ENCODE data around the gene SLC8A1. TPM values are rescaled to one million over a fixed set of nuclear protein-coding genes. Genes with fewer than 3 reads are reported as not detected.

The SLC8A1 gene
- total RNA-seq, 1 experiment from 2014 or later: 0.43 TPM

DNA sequence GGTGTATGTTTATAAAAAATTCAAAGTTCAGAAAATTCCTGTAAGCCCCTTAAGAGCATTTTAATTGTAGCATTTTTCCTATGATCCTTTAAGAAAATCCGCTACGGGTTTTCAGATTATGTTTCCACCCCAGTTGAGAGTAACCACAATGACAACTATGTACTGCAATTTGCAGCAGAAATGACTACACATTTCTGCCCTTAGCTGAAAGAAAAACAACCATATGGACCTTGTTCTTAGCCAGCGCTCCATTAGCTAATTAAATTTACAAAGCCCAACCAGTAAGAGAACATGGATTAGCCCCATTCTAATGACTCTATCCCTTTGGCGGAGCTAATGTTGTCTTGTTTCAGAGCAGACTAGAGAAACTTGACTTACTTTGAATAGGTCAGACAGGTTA lies 247.6 kb downstream of the SLC8A1 start:
- H3K36me3 ChIP-seq (ENCODE audit: control insufficient read depth, insufficient read depth, low read length): no peaks in the 10 kb centered on the region
- Mint-ChIP-seq H3K9me3 (ENCODE audit: unreplicated experiment) (no peaks in the 10 kb centered on the region), H3K27me3 (ENCODE audit: insufficient read depth, unreplicated experiment) (no peaks in the 10 kb centered on the region), H3K36me3 (ENCODE audit: insufficient read depth, unreplicated experiment) (no peaks in the 10 kb centered on the region), H3K4me1 (ENCODE audit: low read depth, unreplicated experiment) (no peaks in the 10 kb centered on the region), H3K4me3 (ENCODE audit: unreplicated experiment) (no peak overlapping the region), H3K27ac (ENCODE audit: unreplicated experiment) (no peak overlapping the region)
- no peaks in the 10 kb centered on the region for H3K9me3 ChIP-seq
- H3K4me1 ChIP-seq: no peaks in the 10 kb centered on the region
- H3K4me3 ChIP-seq (ENCODE audit: low read depth, low read length): no peak overlapping the region
- no peaks in the 10 kb centered on the region for H3K27me3 ChIP-seq (replicated peaks; ENCODE audit: control insufficient read depth, insufficient read depth, low read length)
- intact Hi-C loops (cut with micrococcal nuclease; ENCODE audit: unreplicated experiment): no loop called here
- ChIA-PET POLR2A (no interaction called here), CTCF (no interaction called here)
- no TSS peak for BruUV-seq (replicated peaks)
- TF ChIP-seq, protein P1, sequence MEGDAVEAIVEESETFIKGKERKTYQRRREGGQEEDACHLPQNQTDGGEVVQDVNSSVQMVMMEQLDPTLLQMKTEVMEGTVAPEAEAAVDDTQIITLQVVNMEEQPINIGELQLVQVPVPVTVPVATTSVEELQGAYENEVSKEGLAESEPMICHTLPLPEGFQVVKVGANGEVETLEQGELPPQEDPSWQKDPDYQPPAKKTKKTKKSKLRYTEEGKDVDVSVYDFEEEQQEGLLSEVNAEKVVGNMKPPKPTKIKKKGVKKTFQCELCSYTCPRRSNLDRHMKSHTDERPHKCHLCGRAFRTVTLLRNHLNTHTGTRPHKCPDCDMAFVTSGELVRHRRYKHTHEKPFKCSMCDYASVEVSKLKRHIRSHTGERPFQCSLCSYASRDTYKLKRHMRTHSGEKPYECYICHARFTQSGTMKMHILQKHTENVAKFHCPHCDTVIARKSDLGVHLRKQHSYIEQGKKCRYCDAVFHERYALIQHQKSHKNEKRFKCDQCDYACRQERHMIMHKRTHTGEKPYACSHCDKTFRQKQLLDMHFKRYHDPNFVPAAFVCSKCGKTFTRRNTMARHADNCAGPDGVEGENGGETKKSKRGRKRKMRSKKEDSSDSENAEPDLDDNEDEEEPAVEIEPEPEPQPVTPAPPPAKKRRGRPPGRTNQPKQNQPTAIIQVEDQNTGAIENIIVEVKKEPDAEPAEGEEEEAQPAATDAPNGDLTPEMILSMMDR (IDR thresholded peaks at IDR 0.05; ENCODE audit: insufficient read depth in 1 of 2, low read depth in 1 of 2, low read length in 1 of 2, severe bottlenecking in 1 of 2, unreplicated experiment in 1 of 2): no peak
- DNase-seq: no peak

DNA sequence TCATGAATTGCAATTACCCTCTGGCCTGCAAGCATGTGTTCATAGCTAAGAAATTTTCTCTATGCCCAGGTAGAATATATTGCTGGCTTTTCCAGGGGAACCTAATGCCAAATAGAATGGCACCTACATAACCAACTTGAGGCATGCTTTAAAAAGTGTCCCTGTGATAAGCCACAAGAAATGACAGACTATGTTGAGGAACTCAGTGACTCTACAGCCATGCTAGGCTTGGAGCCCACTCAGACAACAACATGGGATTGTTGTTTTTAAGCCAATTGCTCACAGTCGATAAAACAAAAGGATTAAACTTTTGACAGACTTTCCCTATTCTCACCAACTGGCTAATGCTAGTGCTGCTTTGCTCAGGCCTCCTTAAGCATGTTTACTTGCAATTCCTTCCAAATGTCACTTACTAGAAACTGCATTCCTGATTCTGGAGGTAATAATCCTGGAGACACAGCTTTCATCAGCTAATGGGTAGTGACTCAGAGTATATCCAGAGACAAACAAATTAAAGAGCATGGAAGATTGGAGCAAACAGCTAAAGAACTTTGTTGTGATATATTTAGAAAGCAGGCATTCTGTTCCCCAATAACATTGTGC lies 249.0 kb downstream of the SLC8A1 start:
- Mint-ChIP-seq H3K4me1 (ENCODE audit: low read depth, unreplicated experiment) (no peaks in the 10 kb centered on the region), H3K27me3 (ENCODE audit: insufficient read depth, unreplicated experiment) (no peaks in the 10 kb centered on the region), H3K27ac (ENCODE audit: unreplicated experiment) (no peak overlapping the region), H3K36me3 (ENCODE audit: insufficient read depth, unreplicated experiment) (no peaks in the 10 kb centered on the region), H3K9me3 (ENCODE audit: unreplicated experiment) (no peaks in the 10 kb centered on the region), H3K4me3 (ENCODE audit: unreplicated experiment) (no peak overlapping the region)
- no peak for DNase-seq
- no peaks in the 10 kb centered on the region for H3K36me3 ChIP-seq (ENCODE audit: control insufficient read depth, insufficient read depth, low read length)
- ChIA-PET CTCF (no interaction called here), POLR2A (no interaction called here)
- no peaks in the 10 kb centered on the region for H3K9me3 ChIP-seq
- no peaks in the 10 kb centered on the region for H3K4me1 ChIP-seq
- no peaks in the 10 kb centered on the region for H3K27me3 ChIP-seq (replicated peaks; ENCODE audit: control insufficient read depth, insufficient read depth, low read length)
- no peak overlapping the region for H3K4me3 ChIP-seq (ENCODE audit: low read depth, low read length)
- TF ChIP-seq, protein P1 (IDR thresholded peaks at IDR 0.05; ENCODE audit: insufficient read depth in 1 of 2, low read depth in 1 of 2, low read length in 1 of 2, severe bottlenecking in 1 of 2, unreplicated experiment in 1 of 2): no peak
- intact Hi-C loops (cut with micrococcal nuclease; ENCODE audit: unreplicated experiment): no loop called here
- BruUV-seq (replicated peaks): no TSS peak

DNA sequence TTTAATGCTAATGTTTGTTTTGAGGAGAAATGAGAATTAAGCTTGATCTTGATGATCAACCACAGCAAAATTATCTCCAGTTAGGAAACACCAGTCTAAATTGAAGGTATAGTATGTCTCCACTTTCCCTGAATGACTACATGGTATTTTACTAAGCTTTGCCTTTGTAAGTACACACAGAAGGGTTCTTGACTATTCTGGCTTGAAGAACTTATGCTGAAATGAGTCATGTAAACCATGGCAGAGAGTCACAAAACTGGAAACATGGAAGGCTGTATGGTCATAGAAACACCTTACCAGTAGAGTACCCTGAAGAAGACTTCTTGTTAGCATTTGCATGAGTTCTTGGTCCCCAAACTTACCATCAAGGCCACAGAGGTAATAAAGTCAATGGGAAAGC lies 250.5 kb downstream of the SLC8A1 start:
- intact Hi-C loops (cut with micrococcal nuclease; ENCODE audit: unreplicated experiment): no loop called here

More for the DNA sequence above, 250.5 kb downstream of the SLC8A1 start:
- no TSS peak for BruUV-seq (replicated peaks)
- TF ChIP-seq, protein P1 (IDR thresholded peaks at IDR 0.05; ENCODE audit: insufficient read depth in 1 of 2, low read depth in 1 of 2, low read length in 1 of 2, severe bottlenecking in 1 of 2, unreplicated experiment in 1 of 2): no peak
- H3K36me3 ChIP-seq (ENCODE audit: control insufficient read depth, insufficient read depth, low read length): no peaks in the 10 kb centered on the region
- H3K4me1 Mint-ChIP-seq (ENCODE audit: low read depth, unreplicated experiment): no peaks in the 10 kb centered on the region
- H3K4me3 Mint-ChIP-seq (ENCODE audit: unreplicated experiment): no peak overlapping the region
- H3K9me3 Mint-ChIP-seq (ENCODE audit: unreplicated experiment): no peaks in the 10 kb centered on the region
- H3K36me3 Mint-ChIP-seq (ENCODE audit: insufficient read depth, unreplicated experiment): no peaks in the 10 kb centered on the region
- no peak for DNase-seq
- no peaks in the 10 kb centered on the region for H3K27me3 ChIP-seq (replicated peaks; ENCODE audit: control insufficient read depth, insufficient read depth, low read length)
- no peaks in the 10 kb centered on the region for H3K4me1 ChIP-seq
- H3K27ac Mint-ChIP-seq (ENCODE audit: unreplicated experiment): no peak overlapping the region
- no peaks in the 10 kb centered on the region for H3K9me3 ChIP-seq
- H3K4me3 ChIP-seq (ENCODE audit: low read depth, low read length): no peak overlapping the region
- ChIA-PET CTCF (no interaction called here), POLR2A (no interaction called here)
- no peaks in the 10 kb centered on the region for H3K27me3 Mint-ChIP-seq (ENCODE audit: insufficient read depth, unreplicated experiment)

Data from Caco-2 (cell line).